GM23338 (cell line): Measurements from ENCODE around the gene DNMT1.

ENCODE experiments used
- CREB1 ChIP-seq: fragments of 250-450 bp; sonication (Bioruptor Pico); IDR thresholded peaks from 2 replicates; pipeline ENCODE4 v1.5.0; 2020; ENCODE audit warnings: low read depth, mild to moderate bottlenecking, moderate library complexity
- EZH2 ChIP-seq: fragments of 200-600 bp; sonication (generic); IDR thresholded peaks from one replicate; pipeline ENCODE4 v1.8.0; 2017; ENCODE audit warnings: antibody characterized with exemption, mild to moderate bottlenecking, low read depth; ENCODE audit not compliant: unreplicated experiment
- JUNB ChIP-seq: IDR thresholded peaks from one replicate; pipeline ENCODE4 v1.6.1; 2016; ENCODE audit warnings: antibody characterized with exemption; ENCODE audit not compliant: unreplicated experiment
- POLR2AphosphoS5 ChIP-seq: IDR thresholded peaks from 2 replicates; pipeline ENCODE4 v1.6.1; 2016; ENCODE audit warnings: antibody characterized with exemption, low read depth
- TF ChIP-seq, protein P1 (sequence below), 2 experiments: fragments of 200-600 bp in 1 of 2; sonication (generic) in 1 of 2; conservative IDR thresholded peaks; 2 replicates each; pipeline versions ENCODE4 v1.5.1 to v1.6.1; 2016 to 2017; ENCODE audit warnings: antibody characterized with exemption in 2 of 2, low read depth in 2 of 2, mild to moderate bottlenecking in 2 of 2, moderate library complexity in 1 of 2
- TF ChIP-seq, protein P2 (sequence below): IDR thresholded peaks from 2 replicates; pipeline ENCODE4 v1.6.1; 2016; ENCODE audit warnings: antibody characterized with exemption
- TF ChIP-seq, protein P3 (sequence below): IDR thresholded peaks from one replicate; pipeline ENCODE4 v1.6.1; 2018; ENCODE audit warnings: antibody characterized with exemption; ENCODE audit not compliant: unreplicated experiment

DNA sequence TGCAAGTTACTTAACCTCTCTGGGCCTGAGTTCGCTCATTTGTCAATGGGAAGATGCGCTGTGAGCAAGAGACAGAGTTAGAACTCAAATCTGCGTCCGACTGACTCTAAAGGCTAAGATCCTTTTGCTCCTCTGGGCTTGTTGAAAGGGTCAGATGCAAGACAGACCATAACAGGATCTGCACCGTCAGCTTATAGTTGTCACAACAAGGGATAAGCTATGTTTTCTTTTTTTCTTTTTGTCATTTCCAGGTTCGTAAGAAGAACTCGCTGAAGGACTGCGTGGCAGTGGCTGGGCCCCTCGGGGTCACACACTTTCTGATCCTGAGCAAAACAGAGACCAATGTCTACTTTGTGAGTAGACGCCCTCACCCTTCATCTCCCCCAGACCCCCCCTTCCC, 87.5 kb downstream of the DNMT1 start:
- TF ChIP-seq, protein P1, sequence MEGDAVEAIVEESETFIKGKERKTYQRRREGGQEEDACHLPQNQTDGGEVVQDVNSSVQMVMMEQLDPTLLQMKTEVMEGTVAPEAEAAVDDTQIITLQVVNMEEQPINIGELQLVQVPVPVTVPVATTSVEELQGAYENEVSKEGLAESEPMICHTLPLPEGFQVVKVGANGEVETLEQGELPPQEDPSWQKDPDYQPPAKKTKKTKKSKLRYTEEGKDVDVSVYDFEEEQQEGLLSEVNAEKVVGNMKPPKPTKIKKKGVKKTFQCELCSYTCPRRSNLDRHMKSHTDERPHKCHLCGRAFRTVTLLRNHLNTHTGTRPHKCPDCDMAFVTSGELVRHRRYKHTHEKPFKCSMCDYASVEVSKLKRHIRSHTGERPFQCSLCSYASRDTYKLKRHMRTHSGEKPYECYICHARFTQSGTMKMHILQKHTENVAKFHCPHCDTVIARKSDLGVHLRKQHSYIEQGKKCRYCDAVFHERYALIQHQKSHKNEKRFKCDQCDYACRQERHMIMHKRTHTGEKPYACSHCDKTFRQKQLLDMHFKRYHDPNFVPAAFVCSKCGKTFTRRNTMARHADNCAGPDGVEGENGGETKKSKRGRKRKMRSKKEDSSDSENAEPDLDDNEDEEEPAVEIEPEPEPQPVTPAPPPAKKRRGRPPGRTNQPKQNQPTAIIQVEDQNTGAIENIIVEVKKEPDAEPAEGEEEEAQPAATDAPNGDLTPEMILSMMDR (conservative IDR thresholded peaks at IDR 0.05; ENCODE audit: low read depth in 2 of 2), result no peak
- TF ChIP-seq POLR2AphosphoS5 (no peak), CREB1 (CRISPR knock-in tag) (no peak), EZH2 (no peak), JUNB (no peak)
- TF ChIP-seq, protein P2, sequence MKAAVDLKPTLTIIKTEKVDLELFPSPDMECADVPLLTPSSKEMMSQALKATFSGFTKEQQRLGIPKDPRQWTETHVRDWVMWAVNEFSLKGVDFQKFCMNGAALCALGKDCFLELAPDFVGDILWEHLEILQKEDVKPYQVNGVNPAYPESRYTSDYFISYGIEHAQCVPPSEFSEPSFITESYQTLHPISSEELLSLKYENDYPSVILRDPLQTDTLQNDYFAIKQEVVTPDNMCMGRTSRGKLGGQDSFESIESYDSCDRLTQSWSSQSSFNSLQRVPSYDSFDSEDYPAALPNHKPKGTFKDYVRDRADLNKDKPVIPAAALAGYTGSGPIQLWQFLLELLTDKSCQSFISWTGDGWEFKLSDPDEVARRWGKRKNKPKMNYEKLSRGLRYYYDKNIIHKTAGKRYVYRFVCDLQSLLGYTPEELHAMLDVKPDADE, result no peak
- TF ChIP-seq, protein P3, sequence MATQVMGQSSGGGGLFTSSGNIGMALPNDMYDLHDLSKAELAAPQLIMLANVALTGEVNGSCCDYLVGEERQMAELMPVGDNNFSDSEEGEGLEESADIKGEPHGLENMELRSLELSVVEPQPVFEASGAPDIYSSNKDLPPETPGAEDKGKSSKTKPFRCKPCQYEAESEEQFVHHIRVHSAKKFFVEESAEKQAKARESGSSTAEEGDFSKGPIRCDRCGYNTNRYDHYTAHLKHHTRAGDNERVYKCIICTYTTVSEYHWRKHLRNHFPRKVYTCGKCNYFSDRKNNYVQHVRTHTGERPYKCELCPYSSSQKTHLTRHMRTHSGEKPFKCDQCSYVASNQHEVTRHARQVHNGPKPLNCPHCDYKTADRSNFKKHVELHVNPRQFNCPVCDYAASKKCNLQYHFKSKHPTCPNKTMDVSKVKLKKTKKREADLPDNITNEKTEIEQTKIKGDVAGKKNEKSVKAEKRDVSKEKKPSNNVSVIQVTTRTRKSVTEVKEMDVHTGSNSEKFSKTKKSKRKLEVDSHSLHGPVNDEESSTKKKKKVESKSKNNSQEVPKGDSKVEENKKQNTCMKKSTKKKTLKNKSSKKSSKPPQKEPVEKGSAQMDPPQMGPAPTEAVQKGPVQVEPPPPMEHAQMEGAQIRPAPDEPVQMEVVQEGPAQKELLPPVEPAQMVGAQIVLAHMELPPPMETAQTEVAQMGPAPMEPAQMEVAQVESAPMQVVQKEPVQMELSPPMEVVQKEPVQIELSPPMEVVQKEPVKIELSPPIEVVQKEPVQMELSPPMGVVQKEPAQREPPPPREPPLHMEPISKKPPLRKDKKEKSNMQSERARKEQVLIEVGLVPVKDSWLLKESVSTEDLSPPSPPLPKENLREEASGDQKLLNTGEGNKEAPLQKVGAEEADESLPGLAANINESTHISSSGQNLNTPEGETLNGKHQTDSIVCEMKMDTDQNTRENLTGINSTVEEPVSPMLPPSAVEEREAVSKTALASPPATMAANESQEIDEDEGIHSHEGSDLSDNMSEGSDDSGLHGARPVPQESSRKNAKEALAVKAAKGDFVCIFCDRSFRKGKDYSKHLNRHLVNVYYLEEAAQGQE, result no peak
